Mucosa of descending colon (tissue), 3 donors: Measurements from ENCODE around the gene VAV3. TPM values are rescaled to one million over a fixed set of nuclear protein-coding genes. Genes with fewer than 3 reads are reported as not detected.

Experiments used
- ATAC-seq: fragments of 200-7000 bp; cut with Tn5 transposase; one replicate; pipeline ENCODE4 v1.9.1; 2020; ENCODE audit warnings: mild to moderate bottlenecking, moderate library complexity
- DNase-seq, 3 donors: peaks; one replicate each; pipeline ENCODE4 v3.0.0-alpha.2; 2020
- H3K36me3 ChIP-seq: fragments of 200-600 bp; one replicate; pipeline ENCODE4 v1.8.0; 2021; ENCODE audit warnings: low read depth, mild to moderate bottlenecking
- H3K4me1 ChIP-seq: fragments of 200-600 bp; one replicate; pipeline ENCODE4 v1.8.0; 2021; ENCODE audit warnings: low read depth, mild to moderate bottlenecking
- H3K4me3 ChIP-seq: fragments of 200-600 bp; one replicate; pipeline ENCODE4 v1.8.0; 2021; ENCODE audit warnings: mild to moderate bottlenecking
- H3K9me3 ChIP-seq: fragments of 200-600 bp; one replicate; pipeline ENCODE4 v1.8.0; 2021; ENCODE audit warnings: mild to moderate bottlenecking
- CTCF ChIP-seq: fragments of 200-600 bp; IDR thresholded peaks from one replicate; pipeline ENCODE4 v1.8.0; 2022; ENCODE audit warnings: antibody characterized with exemption, mild to moderate bottlenecking
- intact Hi-C, 2 donors: fragments of 100-400 bp; cut with DNase I in 1 of 2; cut with micrococcal nuclease in 1 of 2; formaldehyde crosslinking; loops; one replicate each; pipeline versions ENCODE4 v1.11.0 to v1.11.1; 2022; cut with DNase I, micrococcal nuclease
- total RNA-seq, 3 donors: library from RNA; stranded (reverse); fragmentation: NEBNext Ultra II Directional in 2 of 3; extraction: Animal tissue kit (Norgen Biotek cat#: 25700) in 2 of 3; gene quantifications; one replicate each; pipeline versions ENCODE4 v1.2.1 to v1.2.4, GENCODE V29; 2021 to 2023
- donor health status: DM: no; HTN: no; CAD: no; lungs with moderate emphysema.
- donor health status: DM: no; HTN: no; CAD: no.
- donor health status: DM: no; HTN: yes; CAD: no.

The VAV3 gene
- total RNA-seq, 3 donors from 2014 or later, result 41.3 to 142 (median 101) TPM

- no peak for TF ChIP-seq CTCF
- no peaks in the 10 kb centered on the region for H3K9me3 ChIP-seq
- no peaks in the 10 kb centered on the region for H3K36me3 ChIP-seq
- H3K4me3 ChIP-seq, result no peak overlapping the region
- intact Hi-C loops, result no loop called here
- DNase-seq (no peak), ATAC-seq (no peak)
- H3K4me1 ChIP-seq, result no peaks in the 10 kb centered on the region
Measured at GRCh38 chr1:107883562-107883961, 81.4 kb downstream of the VAV3 start.

- no peak overlapping the region for H3K4me3 ChIP-seq
- intact Hi-C loops, result no loop called here
- no peak for ATAC-seq
- no peaks in the 10 kb centered on the region for H3K36me3 ChIP-seq
- no peak for DNase-seq
- H3K4me1 ChIP-seq, result no peaks in the 10 kb centered on the region
- no peaks in the 10 kb centered on the region for H3K9me3 ChIP-seq
- no peak for TF ChIP-seq CTCF
Measured at GRCh38 chr1:107879927-107880326, 85.1 kb downstream of the VAV3 start.

- Histone ChIP-seq H3K4me1 (no peaks in the 10 kb centered on the region), H3K9me3 (no peaks in the 10 kb centered on the region), H3K4me3 (no peak overlapping the region), H3K36me3 (no peaks in the 10 kb centered on the region)
- intact Hi-C loops, result no loop called here
- ATAC-seq, result no peak
- no peak for TF ChIP-seq CTCF
- no peak for DNase-seq
Measured at GRCh38 chr1:107879346-107879745, 85.6 kb downstream of the VAV3 start.

GRCh38 chr1:107877745-107878144 is 87.2 kb downstream of the VAV3 start:
- no peaks in the 10 kb centered on the region for H3K9me3 ChIP-seq
- TF ChIP-seq CTCF, result no peak
- no peaks in the 10 kb centered on the region for H3K4me1 ChIP-seq
- intact Hi-C loops, result no loop called here
- DNase-seq (no peak), ATAC-seq (no peak)
- H3K4me3 ChIP-seq, result no peak overlapping the region
- H3K36me3 ChIP-seq, result no peaks in the 10 kb centered on the region

GRCh38 chr1:107877092-107877491 is 87.9 kb downstream of the VAV3 start:
- H3K36me3 ChIP-seq, result no peaks in the 10 kb centered on the region
- H3K4me3 ChIP-seq, result no peak overlapping the region
- no peak for DNase-seq
- intact Hi-C loops, result no loop called here
- no peak for TF ChIP-seq CTCF
- H3K9me3 ChIP-seq, result no peaks in the 10 kb centered on the region
- no peaks in the 10 kb centered on the region for H3K4me1 ChIP-seq
- ATAC-seq, result peak; percentile 30

GRCh38 chr1:107875689-107876088 is 89.3 kb downstream of the VAV3 start:
- ATAC-seq, result no peak
- intact Hi-C loops, result no loop called here

More at GRCh38 chr1:107875689-107876088, 89.3 kb downstream of the VAV3 start:
- DNase-seq, result no peak
- H3K4me1 ChIP-seq, result no peaks in the 10 kb centered on the region
- no peak overlapping the region for H3K4me3 ChIP-seq
- no peak for TF ChIP-seq CTCF
- no peaks in the 10 kb centered on the region for H3K36me3 ChIP-seq
- no peaks in the 10 kb centered on the region for H3K9me3 ChIP-seq
